GM19468 (cell line): Measurements from ENCODE around the gene GJA9.
"Not testable (repeated sequence)": the region's sequence is repeated elsewhere in the genome, so short reads cannot be mapped to it uniquely, and the experiment has no call there.

Source experiments
- ATAC-seq: cut with Tn5 transposase; IDR thresholded peaks from one replicate; pipeline ENCODE4 v1.9.1; 2021; ENCODE audit warnings: mild to moderate bottlenecking, moderate library complexity, moderate number of reproducible peaks; ENCODE audit not compliant: unreplicated experiment; ENCODE audit errors: extremely low read depth

GJA9 gene

GRCh38 chr1:38881487-38881886, at the start of gene GJA9:
TSS of gene GJA9 (minus strand) at chr1:38881587. CDS start at chr1:38876098, 5,489 bp downstream.
- no peak for ATAC-seq

GRCh38 chr1:38929476-38929875, 48.1 kb upstream of the GJA9 start:
- no peak for ATAC-seq

GRCh38 chr1:38929054-38929453, 47.7 kb upstream of the GJA9 start:
- no peak for ATAC-seq

DNA sequence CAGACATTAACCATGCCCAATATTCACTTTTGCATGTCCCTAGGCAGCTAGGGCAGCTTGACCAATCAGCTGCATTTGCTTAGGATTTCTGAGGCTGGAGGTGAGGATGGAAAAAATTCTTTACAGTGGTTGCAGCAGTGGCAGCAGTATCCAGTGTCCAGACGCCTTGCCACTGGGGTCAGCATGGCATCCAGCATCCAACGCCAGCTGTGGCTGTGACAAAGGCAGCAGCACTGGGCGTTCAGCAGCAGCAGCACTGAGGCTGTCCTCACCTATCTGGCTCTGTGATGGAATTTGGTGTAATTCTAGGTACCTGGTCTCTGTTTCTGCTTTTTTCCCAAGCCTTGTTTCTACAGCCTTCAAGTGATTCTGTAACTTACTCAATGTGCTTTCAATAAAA, 44.7 kb upstream of the GJA9 start:
- no peak for ATAC-seq

DNA sequence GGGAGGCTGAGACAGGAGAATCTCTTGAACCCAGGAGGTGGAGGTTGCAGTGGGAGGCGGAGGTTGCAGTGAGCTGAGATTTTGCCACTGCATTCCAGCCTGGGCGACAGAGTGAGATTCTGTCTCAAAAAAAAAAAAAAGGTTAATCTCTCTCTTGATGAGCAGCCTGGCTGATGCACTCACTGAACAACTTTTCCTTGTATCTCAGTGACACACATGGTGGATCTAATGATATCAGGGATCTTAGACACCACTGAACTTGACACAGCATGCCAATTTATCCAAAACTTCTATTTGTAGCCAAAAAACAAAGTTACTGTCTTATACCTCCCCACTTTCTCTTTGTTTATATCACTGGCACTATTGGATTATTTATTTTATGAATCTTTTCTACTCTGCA, 44.0 kb upstream of the GJA9 start:
- no peak for ATAC-seq

GRCh38 chr1:38923607-38924006, 42.2 kb upstream of the GJA9 start:
- ATAC-seq: no peak

DNA sequence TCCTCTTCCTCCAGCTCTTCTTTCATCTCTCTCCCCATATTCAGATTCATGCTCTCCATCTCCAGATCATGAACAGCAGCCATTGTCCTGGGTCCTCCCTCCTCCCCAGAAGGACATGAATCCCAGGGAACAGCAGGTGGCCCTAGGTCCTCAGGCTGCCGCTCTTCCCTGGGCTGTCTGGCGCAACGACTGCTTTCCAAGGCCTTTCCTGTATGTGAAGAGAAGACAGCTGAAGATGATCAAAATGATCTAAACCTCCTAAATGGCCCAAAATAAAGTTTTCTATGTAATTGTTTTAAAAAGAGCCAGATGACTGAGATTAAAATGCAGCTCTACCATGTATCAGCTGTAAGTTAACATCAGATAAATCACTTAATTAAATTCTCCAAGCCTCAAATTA, 37.7 kb upstream of the GJA9 start:
- ATAC-seq: no peak

- no peak for ATAC-seq
Observed at GRCh38 chr1:38918568-38918967, 37.2 kb upstream of the GJA9 start.

- no peak for ATAC-seq
Observed at GRCh38 chr1:38917772-38918171, 36.4 kb upstream of the GJA9 start.

DNA sequence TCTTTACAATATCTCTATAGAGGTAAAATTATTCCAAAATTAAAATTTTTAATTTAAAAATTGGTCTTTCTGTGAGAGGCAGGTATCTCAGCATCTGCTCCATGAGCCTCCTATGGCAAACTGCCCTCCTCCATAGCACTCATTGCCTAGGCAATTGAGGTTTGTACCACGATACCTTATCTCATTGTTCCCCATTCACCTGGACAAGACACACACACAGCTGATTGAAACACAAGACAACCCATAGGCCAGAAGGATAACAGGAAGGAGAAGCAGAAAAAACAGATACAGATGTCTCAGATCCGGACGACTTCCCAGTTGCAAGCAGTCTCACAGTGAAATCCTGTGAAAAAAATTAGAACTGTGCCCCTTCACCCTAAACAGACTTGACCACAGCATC, 36.0 kb upstream of the GJA9 start:
- no peak for ATAC-seq

GRCh38 chr1:38915352-38915948, 34.1 kb upstream of the GJA9 start:
- no peak for ATAC-seq

DNA sequence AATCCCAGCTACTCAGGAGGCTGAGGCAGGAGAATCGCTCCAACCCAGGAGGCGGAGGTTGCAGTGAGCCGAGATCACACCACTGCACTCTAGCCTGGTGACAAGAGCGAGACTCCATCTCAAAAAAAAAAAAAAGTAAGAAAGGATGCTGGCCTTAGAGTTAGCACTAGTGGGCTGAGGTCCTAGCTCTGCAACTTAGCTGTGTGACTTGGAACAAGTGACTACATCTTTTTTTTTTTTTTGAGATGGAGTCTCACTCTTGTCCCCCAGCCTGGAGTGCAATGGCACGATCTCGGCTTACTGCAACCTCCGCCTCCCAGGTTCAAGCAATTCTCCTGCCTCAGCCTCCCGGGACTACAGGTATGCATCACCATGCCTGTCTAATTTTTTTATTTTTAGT, 33.5 kb upstream of the GJA9 start:
- not testable (repeated sequence) for ATAC-seq

DNA sequence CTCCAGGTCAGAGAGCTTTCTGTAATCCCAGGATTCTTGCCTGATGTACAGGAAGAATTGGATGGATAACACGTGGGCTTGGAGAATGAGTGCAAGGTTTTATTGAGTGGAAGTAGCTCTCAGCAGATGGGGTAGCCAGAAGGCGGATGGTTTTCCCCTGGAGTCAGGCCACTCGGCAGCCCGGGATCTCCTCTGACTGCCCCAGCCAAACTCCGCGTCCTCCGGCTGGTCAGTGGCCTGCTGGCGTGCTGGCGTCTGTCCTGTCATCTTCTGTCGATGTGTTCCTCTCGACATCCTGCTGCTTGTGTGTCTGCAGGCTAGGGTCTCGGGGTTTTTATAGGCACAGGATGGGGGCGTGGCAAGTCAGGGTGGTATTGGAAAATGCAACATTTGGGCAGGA, 27.4 kb upstream of the GJA9 start:
- no peak for ATAC-seq

DNA sequence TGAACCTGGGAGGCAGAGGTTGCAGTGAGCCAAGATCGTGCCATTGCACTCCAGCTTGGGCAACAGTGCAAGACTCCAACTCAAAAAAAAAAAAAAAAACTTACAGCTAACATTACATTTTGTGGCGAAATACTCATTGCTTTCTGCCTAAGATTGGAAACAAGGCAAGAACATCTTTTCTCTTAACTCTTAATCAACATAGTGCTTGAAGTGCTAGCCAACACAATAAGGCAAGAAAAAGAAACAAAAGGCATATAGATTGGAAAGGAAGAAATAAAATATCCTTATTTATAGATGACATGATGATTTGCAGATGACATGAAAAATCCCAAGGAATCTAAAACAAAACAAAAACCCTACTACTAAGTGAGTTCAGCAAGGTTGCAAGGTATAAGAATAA, 24.6 kb upstream of the GJA9 start:
- ATAC-seq: no peak

GRCh38 chr1:38899560-38899959, 18.2 kb upstream of the GJA9 start:
- ATAC-seq: no peak

- no peak for ATAC-seq
Observed at GRCh38 chr1:38898653-38899230, 17.4 kb upstream of the GJA9 start.

GRCh38 chr1:38896169-38896568, 14.8 kb upstream of the GJA9 start:
- ATAC-seq: no peak

GRCh38 chr1:38892976-38893375, 11.6 kb upstream of the GJA9 start:
- no peak for ATAC-seq

DNA sequence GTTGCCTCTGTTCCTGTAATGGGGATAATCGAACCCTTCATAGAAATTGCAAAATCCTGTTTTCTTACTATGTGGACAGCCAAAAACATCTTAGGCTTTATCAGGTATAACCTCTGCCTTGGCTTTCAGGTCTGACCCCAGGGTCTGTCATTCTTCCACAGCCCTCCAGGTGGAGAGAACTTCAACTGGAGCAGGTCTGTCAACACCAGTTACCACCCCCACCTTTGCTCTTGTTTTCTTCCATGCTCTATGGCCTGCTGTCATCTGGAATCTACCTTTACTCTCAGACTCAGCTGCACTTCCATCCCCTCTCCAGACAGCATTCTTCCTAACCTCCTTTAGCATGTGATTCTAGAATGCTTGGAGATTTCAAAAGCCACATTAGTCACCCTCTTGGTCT, 10.4 kb upstream of the GJA9 start:
- ATAC-seq: no peak

- ATAC-seq: no peak
Observed at GRCh38 chr1:38889589-38889988, 8.2 kb upstream of the GJA9 start.

DNA sequence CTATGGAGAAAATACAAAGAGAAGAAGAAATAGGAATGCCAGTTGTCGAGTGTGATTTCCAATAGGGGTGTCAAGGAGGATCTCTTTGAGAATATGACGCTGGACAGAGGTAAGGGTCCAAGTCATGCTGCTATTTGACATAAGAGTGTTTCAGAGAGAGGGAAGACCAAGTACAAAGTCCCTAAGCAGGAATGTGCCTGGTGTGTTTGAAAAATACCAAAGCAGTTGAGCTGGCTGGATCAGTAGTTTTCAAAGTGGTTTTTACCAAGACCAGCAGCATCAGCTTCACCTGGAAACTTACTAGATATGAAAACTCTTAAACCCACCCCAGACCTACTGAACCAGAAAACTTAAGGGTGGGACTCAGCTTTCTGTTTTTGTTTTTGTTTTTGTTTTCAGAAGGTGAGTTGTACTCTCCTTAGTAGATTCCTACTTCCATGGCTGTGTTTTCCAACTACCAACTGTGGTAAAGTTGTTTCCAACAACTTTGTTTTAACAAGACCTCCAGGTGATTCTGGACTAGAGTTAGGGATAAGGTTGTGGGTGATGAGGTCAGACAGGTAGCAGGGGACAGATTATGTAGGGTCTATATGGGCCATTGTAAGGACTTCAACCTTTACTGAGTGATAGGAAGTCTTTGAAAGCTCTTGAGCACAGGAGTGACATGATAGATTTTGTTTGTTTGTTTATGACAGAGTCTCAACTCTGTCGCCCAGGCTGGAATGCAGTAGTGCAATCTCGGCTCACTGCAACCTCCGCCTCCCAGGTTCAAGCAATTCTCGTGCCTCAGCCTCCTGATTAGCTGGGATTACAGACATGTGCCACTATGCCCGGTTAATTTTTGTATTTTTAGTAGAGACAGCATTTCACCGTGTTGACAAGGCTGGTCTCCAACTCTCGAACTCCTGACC, 7.3 kb upstream of the GJA9 start:
- ATAC-seq: no peak
